PC-9 (cell line): Measurements from ENCODE around the gene PLCH2. TPM values are rescaled to one million over a fixed set of nuclear protein-coding genes. Genes with fewer than 3 reads are reported as not detected.

Experiments
- BruUV-seq: library from RNA; stranded (reverse); fragments of 400-500 nt; replicated peaks from 2 replicates; lab custom pipeline; 2021; lab: Mats Ljungman, UMichigan
- CTCF ChIA-PET: fragments of 300-600 bp; sonication (Branson Sonifier 250); formaldehyde crosslinking; loops from one replicate; lab custom pipeline; 2022; ENCODE audit warnings: antibody characterized with exemption; lab: Charles Lee
- POLR2A ChIA-PET: fragments of 300-600 bp; sonication (Branson Sonifier 250); formaldehyde crosslinking; loops from one replicate; lab custom pipeline; 2022; ENCODE audit warnings: antibody characterized with exemption; ENCODE audit not compliant: unreplicated experiment; lab: Charles Lee
- DNase-seq, 2 experiments: peaks; one replicate each; pipeline versions ENCODE4 v3.0.0 to v3.0.0-alpha.2; 2015 to 2022; ENCODE audit warnings: mixed read lengths in 1 of 2
- H2AFZ ChIP-seq: fragments of 200-600 bp; sonication (generic); 2 replicates; pipeline ENCODE4 v1.8.1; 2017; ENCODE audit warnings: antibody characterized with exemption
- H3F3A ChIP-seq: fragments of 200-600 bp; sonication (generic); 2 replicates; pipeline ENCODE4 v1.8.1; 2017; ENCODE audit warnings: antibody characterized with exemption, mild to moderate bottlenecking, low read depth; ENCODE audit not compliant: insufficient read depth
- H3K27ac ChIP-seq: fragments of 200-600 bp; sonication (generic); 2 replicates; pipeline ENCODE4 v1.6.1; 2016; ENCODE audit warnings: mixed run types
- H3K27me3 ChIP-seq: fragments of 200-600 bp; sonication (generic); 2 replicates; pipeline ENCODE4 v1.6.1; 2016; ENCODE audit warnings: low read depth, mixed run types; ENCODE audit not compliant: insufficient read depth
- H3K36me3 ChIP-seq: fragments of 200-600 bp; sonication (generic); 2 replicates; pipeline ENCODE4 v1.6.1; 2016; ENCODE audit warnings: low read depth, mixed run types
- H3K4me1 ChIP-seq: fragments of 200-600 bp; sonication (generic); replicated peaks from 2 replicates; pipeline ENCODE4 v1.6.1; 2016; ENCODE audit warnings: mixed run types; ENCODE audit not compliant: insufficient read depth
- H3K4me2 ChIP-seq: fragments of 200-600 bp; sonication (generic); 2 replicates; pipeline ENCODE4 v1.6.1; 2017; ENCODE audit warnings: mixed run types
- H3K4me3 ChIP-seq: fragments of 200-600 bp; sonication (generic); 2 replicates; pipeline ENCODE4 v1.6.1; 2016; ENCODE audit warnings: mixed run types
- H3K79me2 ChIP-seq: fragments of 200-600 bp; sonication (generic); 2 replicates; pipeline ENCODE4 v1.6.1; 2017; ENCODE audit warnings: low read depth, mixed run types
- H3K9me2 ChIP-seq: fragments of 200-600 bp; sonication (generic); 2 replicates; pipeline ENCODE4 v1.8.1; 2017; ENCODE audit warnings: mild to moderate bottlenecking; ENCODE audit not compliant: insufficient read depth
- H3K9me3 ChIP-seq: fragments of 200-600 bp; sonication (generic); 2 replicates; pipeline ENCODE4 v1.8.1; 2016; ENCODE audit warnings: low read depth; ENCODE audit not compliant: insufficient read depth
- H4K20me1 ChIP-seq: fragments of 200-600 bp; sonication (generic); 2 replicates; pipeline ENCODE4 v1.8.1; 2017; ENCODE audit not compliant: insufficient read depth
- CTCF ChIP-seq: fragments of 200-600 bp; sonication (generic); conservative IDR thresholded peaks from 2 replicates; pipeline ENCODE4 v1.6.1; 2017; ENCODE audit warnings: mixed run types, antibody characterized with exemption, mild to moderate bottlenecking, moderate library complexity
- EZH2 ChIP-seq: fragments of 200-600 bp; sonication (generic); IDR thresholded peaks from 2 replicates; pipeline ENCODE4 v1.8.0; 2017; ENCODE audit warnings: antibody characterized with exemption, low read depth
- intact Hi-C: fragments of 100-400 bp; cut with micrococcal nuclease; formaldehyde crosslinking; loops from one replicate; pipeline ENCODE4 v1.10.0; 2022; ENCODE audit not compliant: unreplicated experiment
- total RNA-seq: library from RNA; stranded (reverse); gene quantifications from 2 replicates; pipeline ENCODE4 v1.2.3, GENCODE V29; 2021

Gene PLCH2
- total RNA-seq, 1 experiment from 2014 or later: 0.98 TPM

GRCh38 chr1:2501041-2501819 lies 25.1 kb downstream of the PLCH2 start:
- H3K36me3 ChIP-seq: no peaks in the 10 kb centered on the region
- intact Hi-C loops: no loop called here

GRCh38 chr1:2501820-2502119 lies 25.7 kb downstream of the PLCH2 start:
- H3K27me3 ChIP-seq: no peaks in the 10 kb centered on the region
- DNase-seq: no peak
- H3K4me1 ChIP-seq: peaks cover 9% of the 10 kb centered on the region; the same call in 1 of the 2 replicates
- H4K20me1 ChIP-seq: no peaks in the 10 kb centered on the region
- intact Hi-C loops: no loop called here
- no peak overlapping the region for H2AFZ ChIP-seq
- no peak overlapping the region for H3K27ac ChIP-seq
- no peaks in the 10 kb centered on the region for H3F3A ChIP-seq
- no peaks in the 10 kb centered on the region for H3K9me3 ChIP-seq
- TF ChIP-seq EZH2 (no peak), CTCF (no peak)
- H3K79me2 ChIP-seq: no peaks in the 10 kb centered on the region
- H3K36me3 ChIP-seq: no peaks in the 10 kb centered on the region
- no peaks in the 10 kb centered on the region for H3K9me2 ChIP-seq
- no TSS peak for BruUV-seq
- no peak overlapping the region for H3K4me2 ChIP-seq
- H3K4me3 ChIP-seq: no peak overlapping the region
- ChIA-PET CTCF (no interaction called here), POLR2A (no interaction called here)

More at GRCh38 chr1:2501041-2501819, 25.1 kb downstream of the PLCH2 start:
- no peak overlapping the region for H3K4me2 ChIP-seq
- no peak overlapping the region for H2AFZ ChIP-seq
- TF ChIP-seq CTCF (no peak), EZH2 (no peak)
- H3K27me3 ChIP-seq: no peaks in the 10 kb centered on the region
- no TSS peak for BruUV-seq
- no peaks in the 10 kb centered on the region for H3K9me3 ChIP-seq
- no peaks in the 10 kb centered on the region for H3K79me2 ChIP-seq
- H3F3A ChIP-seq: no peaks in the 10 kb centered on the region
- H3K4me1 ChIP-seq: peaks cover 9% of the 10 kb centered on the region; the same call in 1 of the 2 replicates
- DNase-seq: no peak
- ChIA-PET POLR2A (no interaction called here), CTCF (no interaction called here)
- H3K9me2 ChIP-seq: no peaks in the 10 kb centered on the region
- no peaks in the 10 kb centered on the region for H4K20me1 ChIP-seq
- no peak overlapping the region for H3K27ac ChIP-seq
- no peak overlapping the region for H3K4me3 ChIP-seq

GRCh38 chr1:2502210-2502609 lies 26.1 kb downstream of the PLCH2 start:
- Histone ChIP-seq H3K4me3 (no peak overlapping the region), H3K27ac (no peak overlapping the region), H3K27me3 (no peaks in the 10 kb centered on the region), H3K9me2 (no peaks in the 10 kb centered on the region), H3K36me3 (no peaks in the 10 kb centered on the region), H3F3A (no peaks in the 10 kb centered on the region), H3K4me2 (no peak overlapping the region), H3K4me1 (peaks cover 9% of the 10 kb centered on the region; the same call in 1 of the 2 replicates), H2AFZ (no peak overlapping the region), H4K20me1 (no peaks in the 10 kb centered on the region), H3K79me2 (no peaks in the 10 kb centered on the region), H3K9me3 (no peaks in the 10 kb centered on the region)
- no peak for DNase-seq
- TF ChIP-seq EZH2 (no peak), CTCF (no peak)
- ChIA-PET POLR2A (no interaction called here), CTCF (no interaction called here)
- intact Hi-C loops: no loop called here
- no TSS peak for BruUV-seq
